Activated CD8-positive, alpha-beta memory T cell treated with anti-CD3 and anti-CD28 coated beads, Interleukin-2, amount 50 U/mL, for 24 hours (primary cell): Measurements from ENCODE around the gene TSPAN2.
"Not testable (repeated sequence)": the region's sequence is repeated elsewhere in the genome, so short reads cannot be mapped to it uniquely, and the experiment has no call there.

ENCODE experiments used
- DNase-seq: peaks from one replicate; pipeline ENCODE4 v3.0.0-alpha.2; 2020; ENCODE audit errors: extremely low read depth

The TSPAN2 gene

DNA sequence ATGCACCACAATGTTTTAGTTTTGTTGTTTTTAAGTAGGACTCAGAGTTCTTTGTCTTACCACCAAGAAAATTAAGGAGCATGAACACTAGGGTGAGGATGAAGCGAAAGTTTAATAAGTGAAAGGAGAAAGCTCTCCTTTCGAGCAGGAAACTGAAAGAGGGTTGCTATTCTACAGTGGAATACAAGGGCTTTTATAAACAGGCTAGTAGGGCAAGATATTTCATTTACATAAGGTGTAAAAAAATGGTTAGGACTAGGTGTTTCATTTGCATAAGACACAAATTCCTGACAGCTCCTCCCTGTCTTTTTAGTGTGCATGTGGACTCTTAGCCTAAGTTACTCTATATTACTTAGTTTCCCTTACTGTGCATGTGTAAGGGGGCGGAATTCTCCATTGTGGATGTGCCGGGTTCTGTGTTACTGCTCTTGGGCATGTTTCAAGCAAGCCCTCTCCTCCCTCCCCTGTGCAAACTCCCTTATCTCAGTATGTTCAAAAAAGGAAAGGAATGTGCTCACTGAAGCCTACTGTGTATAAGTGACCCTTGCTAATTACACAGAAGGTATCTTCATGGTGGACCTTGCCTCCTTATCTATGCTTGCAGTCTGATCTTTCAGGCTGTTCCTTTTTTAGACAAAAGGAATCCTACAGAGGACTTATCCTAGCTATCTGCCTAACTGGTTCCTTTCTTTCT is 52.3 kb downstream of the TSPAN2 start:
- no peak for DNase-seq

DNA sequence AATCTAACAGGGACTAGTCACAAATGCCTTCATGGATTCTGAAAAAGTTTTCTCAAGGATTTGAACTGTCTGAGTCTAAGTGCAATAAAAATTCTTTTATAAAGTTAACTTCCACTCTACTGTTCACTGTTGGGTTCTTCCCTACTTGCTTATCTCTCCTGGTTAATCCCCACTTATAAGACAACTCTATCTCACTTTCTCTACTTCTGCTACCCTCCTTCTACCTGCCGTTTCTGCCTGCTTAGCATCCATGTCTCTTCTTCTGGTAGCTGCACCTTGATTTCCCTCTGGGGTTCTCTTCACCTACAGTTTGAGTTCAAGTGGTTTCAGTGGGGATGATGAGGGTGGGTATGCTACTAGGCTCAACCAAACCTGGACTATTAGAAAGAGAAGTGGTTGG is 53.7 kb downstream of the TSPAN2 start:
- DNase-seq = no peak

DNA sequence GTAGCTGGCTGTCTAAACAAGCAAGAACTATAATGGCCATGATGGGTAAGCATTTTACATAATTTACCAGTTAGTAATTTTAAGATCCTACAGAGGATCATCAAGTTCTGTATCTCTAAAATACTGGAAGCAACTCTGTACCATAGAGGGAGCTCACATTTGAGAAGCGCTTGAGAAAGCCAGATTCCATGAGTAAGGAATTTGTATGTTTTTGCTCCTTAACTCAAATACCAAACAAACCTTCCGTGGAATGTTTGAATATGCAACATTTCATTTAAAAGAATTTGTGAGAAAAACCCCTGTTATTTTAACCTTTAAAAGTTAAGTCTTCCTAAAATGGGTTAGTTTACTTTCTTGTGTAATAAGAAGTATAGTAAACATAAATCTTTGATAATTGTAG is 57.7 kb downstream of the TSPAN2 start:
- DNase-seq = no peak

DNA sequence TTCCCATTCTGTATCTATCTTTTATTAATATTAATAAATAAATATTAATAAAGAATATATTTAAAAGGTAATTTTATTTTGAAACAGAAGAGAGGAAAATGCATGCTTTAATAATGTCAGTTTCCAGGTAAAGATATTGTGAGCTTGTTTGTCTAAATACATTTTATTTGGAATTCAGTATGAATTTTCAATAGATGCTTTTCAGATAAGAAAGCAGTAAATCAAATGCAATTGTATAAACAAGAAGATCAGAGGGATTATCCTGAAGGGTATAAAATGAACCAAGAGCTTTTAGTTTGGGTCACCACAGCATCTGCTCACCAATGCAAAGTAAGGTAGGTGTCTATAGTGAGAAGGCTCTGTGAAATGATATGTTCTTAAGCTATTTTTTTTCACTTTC is 59.8 kb downstream of the TSPAN2 start, which contains the start of gene TSHB:
Gene TSHB, plus strand, starts transcription at position 301 of the 400 bp plus-strand sequence. CDS start 3,537 bp downstream, outside the sequence.
- DNase-seq = no peak

DNA sequence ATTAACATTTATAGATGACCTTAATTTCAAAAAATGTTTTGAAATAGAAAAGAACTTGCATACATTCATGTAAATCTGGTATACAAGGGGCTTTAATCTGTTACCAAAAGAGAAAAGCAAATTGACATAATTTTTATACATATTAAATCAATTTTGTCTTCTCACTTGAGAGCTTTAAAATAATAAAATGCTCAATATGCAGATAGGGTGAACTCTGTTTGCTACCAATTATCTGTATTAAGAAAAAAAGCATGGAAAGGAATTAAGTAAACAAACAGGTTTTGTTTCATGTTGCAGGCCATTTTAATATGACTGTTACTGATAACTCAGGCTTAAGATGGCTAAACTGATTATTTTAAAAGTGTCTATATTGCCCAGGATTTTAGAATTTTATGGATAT is 65.7 kb downstream of the TSPAN2 start:
- no peak for DNase-seq

DNA sequence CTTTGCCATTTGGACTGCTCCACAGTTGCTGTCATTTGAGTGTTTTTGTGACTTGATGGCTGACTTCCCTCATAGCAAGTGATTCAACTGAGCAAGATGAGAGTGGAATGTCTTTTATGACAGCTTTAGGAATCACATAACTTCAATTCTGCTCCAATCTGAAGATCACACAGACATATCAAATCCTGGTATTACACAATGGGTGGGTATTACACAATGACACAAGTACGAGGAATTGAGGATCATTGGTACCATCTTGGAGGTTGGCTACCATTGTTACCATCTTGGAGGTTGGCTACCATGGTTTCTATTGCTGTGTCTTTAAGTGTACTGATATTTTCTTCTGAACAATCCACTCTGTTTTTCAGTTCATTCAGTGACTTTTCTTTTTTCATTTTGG is 68.2 kb downstream of the TSPAN2 start:
- no peak for DNase-seq

DNA sequence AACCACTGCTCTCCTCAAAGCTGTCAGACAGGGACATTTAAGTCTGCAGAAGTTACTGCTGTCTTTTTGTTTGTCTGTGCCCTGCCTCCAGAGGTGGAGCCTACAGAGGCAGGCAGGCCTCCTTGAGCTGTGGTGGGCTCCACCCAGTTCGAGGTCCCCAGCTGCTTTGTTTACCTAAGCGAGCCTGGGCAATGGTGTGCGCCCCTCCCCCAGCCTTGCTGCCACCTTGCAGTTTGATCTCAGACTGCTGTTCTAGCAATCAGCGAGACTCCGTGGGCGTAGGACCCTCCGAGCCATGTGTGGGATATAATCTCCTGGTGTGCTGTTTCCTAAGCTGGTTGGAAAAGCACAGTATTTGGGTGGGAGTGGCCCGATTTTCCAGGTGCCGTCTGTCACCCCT is 69.8 kb downstream of the TSPAN2 start:
- DNase-seq = not testable (repeated sequence)

DNA sequence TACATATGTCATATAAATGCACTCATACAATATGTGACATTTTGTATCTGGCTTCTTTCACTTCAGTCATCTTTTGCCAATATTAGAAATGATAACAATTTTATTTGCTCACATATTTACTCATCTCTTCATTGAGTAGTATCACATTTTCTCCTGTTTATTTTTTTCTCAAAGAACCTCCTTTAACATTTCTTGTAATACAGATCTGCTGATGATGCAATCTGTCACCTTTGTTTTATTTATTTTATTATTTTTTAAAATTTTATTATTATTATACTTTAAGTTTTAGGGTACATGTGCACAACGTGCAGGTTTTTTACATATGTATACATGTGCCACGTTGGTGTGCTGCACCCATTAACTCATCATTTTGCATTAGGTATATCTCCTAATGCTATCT is 75.5 kb downstream of the TSPAN2 start:
- DNase-seq = no peak

DNA sequence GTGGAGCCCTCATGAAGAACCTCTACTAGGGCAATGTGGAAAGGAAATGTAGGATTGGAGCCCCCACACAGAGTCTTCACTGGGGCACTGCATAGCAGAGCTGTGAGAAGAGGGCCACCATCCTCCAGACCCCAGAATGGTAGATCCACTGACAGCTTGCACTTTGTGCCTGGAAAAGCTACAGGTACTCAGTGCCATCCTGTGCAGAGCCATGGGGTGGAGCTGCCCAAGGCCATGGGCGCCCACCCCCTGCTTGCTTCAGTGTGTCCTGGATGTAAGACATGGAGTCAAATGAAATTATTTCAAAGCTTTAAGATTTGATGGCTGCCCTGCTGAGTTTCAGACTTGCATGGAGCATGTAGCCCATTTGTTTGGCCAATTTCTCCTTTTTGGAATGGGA is 76.9 kb downstream of the TSPAN2 start:
- DNase-seq = no peak

DNA sequence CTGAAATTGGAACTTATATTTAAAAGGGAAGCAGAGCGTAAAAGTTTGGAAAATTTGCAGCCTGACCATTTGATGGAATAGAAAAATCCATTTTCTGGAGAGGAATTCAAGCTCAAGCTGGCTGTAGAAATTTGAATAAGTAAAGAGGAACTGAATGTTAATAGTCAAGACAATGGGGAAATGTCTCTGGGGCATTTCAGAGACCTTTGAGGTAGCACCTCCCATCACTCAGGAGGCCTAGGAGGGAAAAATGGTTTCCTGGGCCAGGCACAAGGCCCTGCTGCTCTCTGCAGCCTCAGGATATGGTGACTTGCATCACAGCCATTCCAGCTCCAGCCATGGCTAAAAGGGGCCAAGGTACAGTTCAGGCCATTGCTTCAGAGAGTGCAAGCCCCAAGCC is 77.3 kb downstream of the TSPAN2 start:
- no peak for DNase-seq

DNA sequence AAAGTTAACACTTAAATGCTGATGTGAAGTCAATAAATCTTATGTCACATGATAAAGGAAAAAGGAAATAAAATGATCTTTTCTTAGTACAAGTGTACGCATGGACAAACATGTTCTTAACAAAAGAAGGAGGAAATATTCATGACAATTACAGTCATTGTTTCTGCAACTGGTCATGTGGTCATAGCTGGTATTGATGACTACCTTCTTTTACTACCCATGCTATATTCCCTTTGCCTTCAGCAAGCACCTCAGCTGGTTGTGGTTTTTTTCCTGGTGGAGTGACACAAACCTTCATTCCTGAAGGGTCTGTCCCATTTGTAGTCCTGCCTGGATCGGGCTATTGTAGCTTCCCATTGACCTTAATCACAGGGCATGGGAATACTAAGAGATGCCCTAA is 83.1 kb downstream of the TSPAN2 start:
- DNase-seq = no peak
